HepG2 (cell line): Measurements from ENCODE around the gene USB1. TPM values are rescaled to one million over a fixed set of nuclear protein-coding genes. Genes with fewer than 3 reads are reported as not detected.

Experiments
- ATAC-seq: fragments of 200-7000 bp; cut with Tn5 transposase; 3 replicates; pipeline ENCODE4 v1.9.1; 2020; ENCODE audit warnings: mild to moderate bottlenecking, moderate library complexity
- BruUV-seq: library from RNA; stranded (reverse); fragments of 400-500 nt; replicated peaks from 2 replicates; lab custom pipeline; 2021; lab: Mats Ljungman, UMichigan
- CTCF ChIA-PET: fragments of 300-600 bp; formaldehyde crosslinking; extraction: SDS; loops from one replicate; lab custom pipeline; 2021; ENCODE audit warnings: low total read pairs, inconsistent platforms, low intra/inter-chr PET ratio; lab: Yijun Ruan, JAX
- POLR2A ChIA-PET: fragments of 350-600 bp; sonication (Branson Sonifier 250); formaldehyde crosslinking; loops from one replicate; lab custom pipeline; 2020; ENCODE audit warnings: antibody characterized with exemption, inconsistent platforms; lab: Yijun Ruan, JAX
- DNase-seq: peaks from one replicate; pipeline ENCODE4 v3.0.0-alpha.2; 2015; ENCODE audit warnings: low spot score
- FAIRE-seq: peaks from 3 replicates; lab custom pipeline; 2011; peaks lifted over from hg19 to GRCh38; lab: Jason Lieb, UNC
- H2AFZ ChIP-seq: one replicate; pipeline ENCODE4 v1.6.1; 2011; ENCODE audit warnings: low read length, inconsistent platforms
- H3K27ac ChIP-seq: fragments of 300-600 bp; 3 replicates; pipeline ENCODE4 v1.8.0; 2011; ENCODE audit warnings: mixed run types, mild to moderate bottlenecking, mixed read lengths, low read length, inconsistent platforms; ENCODE audit not compliant: insufficient read depth; ENCODE audit errors: extremely low read length
- H3K27me3 ChIP-seq, 2 experiments: fragments of 200-600 bp in 1 of 2; 2 replicates in 1 of 2; 3 replicates in 1 of 2; pipeline versions ENCODE4 v1.6.0 to v1.8.0; 2011; ENCODE audit warnings: low read length in 2 of 2, mild to moderate bottlenecking in 2 of 2, moderate library complexity in 2 of 2, inconsistent platforms in 1 of 2; ENCODE audit not compliant: insufficient read depth in 2 of 2, control insufficient read depth in 1 of 2
- H3K36me3 ChIP-seq, 2 experiments: fragments of 200-600 bp in 1 of 2; replicated peaks in 1 of 2; 2 replicates in 1 of 2; 3 replicates in 1 of 2; pipeline versions ENCODE4 v1.5.1 to v1.8.0; 2011; ENCODE audit warnings: low read length in 2 of 2, inconsistent platforms in 1 of 2; ENCODE audit not compliant: insufficient read depth in 2 of 2, control insufficient read depth in 1 of 2
- H3K4me1 ChIP-seq: 2 replicates; pipeline ENCODE4 v1.5.1; 2012; ENCODE audit warnings: low read length, inconsistent platforms; ENCODE audit not compliant: insufficient read depth
- H3K4me2 ChIP-seq: 2 replicates; pipeline ENCODE4 v1.6.0; 2011; ENCODE audit warnings: low read depth, low read length, inconsistent platforms
- H3K4me3 ChIP-seq, 3 experiments: fragments of 200-600 bp in 1 of 3; sonication (generic), shearing (Covaris generic) in 1 of 3; replicated peaks in 1 of 3; 2 replicates each; pipeline ENCODE4 v1.5.1; 2011 to 2016; ENCODE audit warnings: low read length in 3 of 3, inconsistent platforms in 2 of 3, low read depth in 2 of 3, mild to moderate bottlenecking in 2 of 3, control low read depth in 1 of 3, mixed read lengths in 1 of 3; ENCODE audit not compliant: insufficient read depth in 1 of 3
- H3K79me2 ChIP-seq: one replicate; pipeline ENCODE4 v1.6.1; 2011; ENCODE audit warnings: low read length, inconsistent platforms; ENCODE audit not compliant: insufficient read depth
- H3K9ac ChIP-seq: 2 replicates; pipeline ENCODE4 v1.6.0; 2011; ENCODE audit warnings: mild to moderate bottlenecking, low read depth, low read length, inconsistent platforms; ENCODE audit not compliant: insufficient read depth
- H3K9me3 ChIP-seq: 2 replicates; pipeline ENCODE4 v1.5.1; 2012; ENCODE audit warnings: mild to moderate bottlenecking, low read length
- H4K20me1 ChIP-seq: 2 replicates; pipeline ENCODE4 v1.6.0; 2011; ENCODE audit warnings: inconsistent platforms, mild to moderate bottlenecking, low read length, moderate library complexity; ENCODE audit not compliant: insufficient read depth
- CTCF ChIP-seq: sonication (generic); formaldehyde crosslinking; IDR thresholded peaks from 2 replicates; pipeline ENCODE4 v1.5.0; 2020; ENCODE audit warnings: mild to moderate bottlenecking, missing genetic modification reagents, moderate library complexity
- HDAC1 ChIP-seq: sonication (generic); formaldehyde crosslinking; IDR thresholded peaks from 2 replicates; pipeline ENCODE4 v1.5.1; 2020; ENCODE audit warnings: mild to moderate bottlenecking, missing genetic modification reagents
- MBD4 ChIP-seq: IDR thresholded peaks from 2 replicates; pipeline ENCODE4 v1.6.1; 2012; ENCODE audit warnings: low read length, inconsistent platforms, borderline replicate concordance
- STAG1 ChIP-seq: sonication (generic); formaldehyde crosslinking; IDR thresholded peaks from 2 replicates; pipeline ENCODE4 v1.4.0; 2020; ENCODE audit warnings: missing genetic modification reagents
- TFDP2 ChIP-seq: sonication (generic); formaldehyde crosslinking; IDR thresholded peaks from 2 replicates; pipeline ENCODE4 v1.4.0; 2020; ENCODE audit warnings: missing genetic modification reagents
- ZMYM4 ChIP-seq: sonication (generic); formaldehyde crosslinking; IDR thresholded peaks from 2 replicates; pipeline ENCODE4 v1.8.1; 2023; ENCODE audit warnings: mild to moderate bottlenecking, missing genetic modification reagents
- ZNF251 ChIP-seq: sonication (generic); formaldehyde crosslinking; IDR thresholded peaks from 2 replicates; pipeline ENCODE4 v1.9.0; 2021; ENCODE audit warnings: mild to moderate bottlenecking, missing genetic modification reagents
- ZNF317 ChIP-seq: sonication (generic); formaldehyde crosslinking; IDR thresholded peaks from 2 replicates; pipeline ENCODE4 v1.5.0; 2020; ENCODE audit warnings: mild to moderate bottlenecking, missing genetic modification reagents
- ZNF552 ChIP-seq: sonication (generic); formaldehyde crosslinking; IDR thresholded peaks from 2 replicates; pipeline ENCODE4 v1.9.0; 2022; ENCODE audit warnings: missing genetic modification reagents, mild to moderate bottlenecking, borderline replicate concordance
- ZNF749 ChIP-seq: sonication (generic); formaldehyde crosslinking; IDR thresholded peaks from 2 replicates; pipeline ENCODE4 v1.8.0; 2022; ENCODE audit warnings: mild to moderate bottlenecking, missing genetic modification reagents, moderate library complexity, borderline replicate concordance
- WGBS: methylation state at CpG from one replicate; pipeline ENCODE4 v1.1.6; 2017; ENCODE audit warnings: low lambda C conversion rate; 5-methylcytosine and 5-hydroxymethylcytosine counted together
- in situ Hi-C: cut with HindIII; loops from 2 replicates; pipeline ENCODE4 v1.10.0; 2017; ENCODE audit warnings: low pct_unique_long_range_greater_than_20kb; ENCODE audit not compliant: extremely low pct_ligation_motif_present
- intact Hi-C: fragments of 100-400 bp; cut with micrococcal nuclease; formaldehyde crosslinking; loops from one replicate; pipeline ENCODE4 v1.10.0; 2022; ENCODE audit not compliant: unreplicated experiment
- polyA plus RNA-seq, 8 experiments: library from polyadenylated mRNA; depleted of rRNA in 3 of 8; stranded (reverse) in 7 of 8; unstranded in 1 of 8; fragments of >200 nt; fragmentation: Illumina TruSeq in 4 of 8; extraction: Trizol in 4 of 8; gene quantifications; 2 replicates each; pipeline versions ENCODE4 v1.2.1 to v1.2.3, GENCODE V29; 2011 to 2016; ENCODE audit warnings: low read depth in 4 of 8, missing spikeins in 1 of 8, mixed read lengths in 1 of 8; ENCODE audit not compliant: insufficient read depth in 1 of 8
- total RNA-seq, 5 experiments: library from RNA; depleted of rRNA; stranded (reverse); fragments of >200 nt; fragmentation: Illumina TruSeq; extraction: Trizol; gene quantifications; 2 replicates each; pipeline ENCODE4 v1.2.3, GENCODE V29; 2016; ENCODE audit warnings: low read depth in 1 of 5

The USB1 gene
- total and polyA plus RNA-seq, 2 of the 13 experiments (the other 11 are each of a cell fraction or from before 2014, with no cell fraction given): 16.7 to 65.4 TPM

- ATAC-seq (no peak), DNase-seq (no peak), FAIRE-seq (no peak)
- TF ChIP-seq STAG1 (CRISPR knock-in tag): 0 out of 2 replicates have a peak, but pooled peaks have one; percentile 5
- no peak for TF ChIP-seq ZNF251 (CRISPR knock-in tag)
- TF ChIP-seq ZNF749 (CRISPR knock-in tag): no peak
- TF ChIP-seq CTCF: peak; percentile 34
- Histone ChIP-seq H3K9me3 (no peaks in the 10 kb centered on the region), H3K27me3 (no peaks in the 10 kb centered on the region), H3K27ac (no peak overlapping the region), H3K4me1 (peaks cover 24% of the 10 kb centered on the region), H3K9ac (no peak overlapping the region), H4K20me1 (no peaks in the 10 kb centered on the region), H3K4me2 (no peak overlapping the region), H2AFZ (no peak overlapping the region), H3K79me2 (no peaks in the 10 kb centered on the region), H3K36me3 (peaks cover 4 to 11% of the 10 kb centered on the region in 2 experiments), H3K4me3 (no peak overlapping the region)
- intact Hi-C loops: no loop called here
- CTCF ChIA-PET: interaction anchor here (3.2 kb wide), 1 partner anchor 103 kb away, joined by 40 read pairs; no protein-coding TSS in a partner anchor
- BruUV-seq: no TSS peak
- WGBS: 91% methylated on average over 7 of the region's 7 CpGs
- in situ Hi-C loops: no loop called here
- POLR2A ChIA-PET: no interaction called here
Observed at GRCh38 chr16:58018803-58019202, 17.6 kb downstream of the USB1 start.

GRCh38 chr16:58019866-58020538 lies 18.8 kb downstream of the USB1 start:
- Histone ChIP-seq H3K27ac (no peak overlapping the region), H3K4me3 (no peak overlapping the region), H3K4me1 (peaks cover 36% of the 10 kb centered on the region), H3K4me2 (no peak overlapping the region), H4K20me1 (no peaks in the 10 kb centered on the region), H3K9ac (no peak overlapping the region), H2AFZ (no peak overlapping the region), H3K9me3 (no peaks in the 10 kb centered on the region), H3K36me3 (peaks cover 4 to 11% of the 10 kb centered on the region in 2 experiments), H3K79me2 (no peaks in the 10 kb centered on the region), H3K27me3 (no peaks in the 10 kb centered on the region)
- ATAC-seq (no peak), FAIRE-seq (no peak), DNase-seq (no peak)
- TF ChIP-seq ZNF552 (CRISPR knock-in tag) (no peak), ZNF317 (no peak), ZMYM4 (no peak), HDAC1 (CRISPR knock-in tag) (no peak), TFDP2 (no peak), MBD4 (no peak)
- ChIA-PET CTCF (interaction anchor here (0.7 to 3.2 kb wide), 4 partner anchors 12 to 107 kb away, joined by 4 to 40 read pairs (median 6); no protein-coding TSS in a partner anchor), POLR2A (no interaction called here)
- intact Hi-C loops: loop anchor here (1.0 to 10.0 kb wide), 4 partner anchors 102 to 467 kb away; partner anchors contain the start of gene CSNK2A2
- in situ Hi-C loops: loop anchor here (5.0 kb wide), 1 partner anchor 107 kb away; the partner anchor contains the start of gene CFAP20
- WGBS: 72% methylated on average over 5 of the region's 8 CpGs
- no TSS peak for BruUV-seq
